ENCODE data around the gene GTPBP4.
"Not testable (repeated sequence)": the region's sequence is repeated elsewhere in the genome, so short reads cannot be mapped to it uniquely, and the experiment has no call there.

GTPBP4 gene

DNA sequence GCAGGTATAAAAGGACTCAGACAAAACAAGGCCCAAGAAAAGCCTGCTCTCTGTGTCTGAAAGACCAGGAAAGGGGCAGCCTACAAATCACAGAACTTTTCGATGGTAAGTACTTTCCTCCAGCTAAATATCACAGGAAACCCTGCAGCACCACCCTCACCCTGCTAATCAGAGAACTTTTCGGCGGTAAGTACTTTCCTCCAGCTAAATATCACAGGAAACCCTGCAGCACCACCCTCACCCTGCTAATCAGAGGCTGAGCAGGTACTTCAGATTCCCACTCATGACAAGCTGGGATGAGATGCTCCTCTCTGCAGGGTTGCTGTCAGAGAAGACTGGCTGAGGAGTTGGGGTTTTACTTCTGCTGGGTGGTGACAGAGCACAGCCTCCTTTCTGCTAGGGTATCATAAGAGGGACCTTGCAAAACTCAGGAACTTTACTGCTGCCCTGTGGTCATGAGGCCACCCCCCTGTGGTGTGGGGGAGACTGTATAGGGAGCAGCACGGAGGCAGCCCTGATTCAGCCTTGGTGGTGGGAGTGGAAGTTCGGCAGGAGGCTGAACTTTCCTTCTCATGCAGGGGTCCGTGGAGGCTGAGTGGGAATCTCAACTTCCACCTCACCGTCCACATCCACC lies 75.1 kb downstream of the GTPBP4 start:
- DNase-seq, result no peak

DNA sequence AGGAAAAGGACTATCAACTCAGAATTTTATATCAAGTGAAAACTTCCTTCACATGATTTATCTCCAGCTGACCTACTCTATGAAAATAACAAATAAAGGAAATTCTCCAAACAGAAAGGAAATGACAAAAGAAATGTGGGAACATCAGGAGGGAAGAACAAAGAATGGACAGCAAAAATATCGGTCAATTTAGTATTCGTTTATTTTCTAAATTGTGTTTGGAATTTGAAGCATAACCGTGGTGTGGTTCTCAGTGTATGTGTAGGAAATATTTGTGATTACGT lies 76.7 kb downstream of the GTPBP4 start:
- no peak for DNase-seq

DNA sequence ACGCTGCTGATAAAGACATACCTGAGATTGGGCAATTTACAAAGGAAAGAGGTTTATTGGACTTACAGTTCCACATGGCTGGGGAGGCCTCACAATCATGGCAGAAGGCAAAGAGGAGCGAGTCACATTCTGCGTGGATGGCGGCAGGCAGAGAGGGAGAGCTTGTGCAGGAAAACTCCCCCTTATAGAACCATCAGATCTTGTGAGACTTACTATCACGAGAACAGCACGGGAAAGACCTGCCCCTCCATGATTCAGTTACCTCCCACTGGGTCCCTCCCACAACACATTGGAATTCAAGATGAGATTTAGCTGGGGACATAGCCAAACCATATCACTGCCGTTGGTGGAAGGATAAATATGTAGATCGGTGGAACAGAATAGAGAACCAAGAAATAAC lies 78.5 kb downstream of the GTPBP4 start:
- DNase-seq, result not testable (repeated sequence)

DNA sequence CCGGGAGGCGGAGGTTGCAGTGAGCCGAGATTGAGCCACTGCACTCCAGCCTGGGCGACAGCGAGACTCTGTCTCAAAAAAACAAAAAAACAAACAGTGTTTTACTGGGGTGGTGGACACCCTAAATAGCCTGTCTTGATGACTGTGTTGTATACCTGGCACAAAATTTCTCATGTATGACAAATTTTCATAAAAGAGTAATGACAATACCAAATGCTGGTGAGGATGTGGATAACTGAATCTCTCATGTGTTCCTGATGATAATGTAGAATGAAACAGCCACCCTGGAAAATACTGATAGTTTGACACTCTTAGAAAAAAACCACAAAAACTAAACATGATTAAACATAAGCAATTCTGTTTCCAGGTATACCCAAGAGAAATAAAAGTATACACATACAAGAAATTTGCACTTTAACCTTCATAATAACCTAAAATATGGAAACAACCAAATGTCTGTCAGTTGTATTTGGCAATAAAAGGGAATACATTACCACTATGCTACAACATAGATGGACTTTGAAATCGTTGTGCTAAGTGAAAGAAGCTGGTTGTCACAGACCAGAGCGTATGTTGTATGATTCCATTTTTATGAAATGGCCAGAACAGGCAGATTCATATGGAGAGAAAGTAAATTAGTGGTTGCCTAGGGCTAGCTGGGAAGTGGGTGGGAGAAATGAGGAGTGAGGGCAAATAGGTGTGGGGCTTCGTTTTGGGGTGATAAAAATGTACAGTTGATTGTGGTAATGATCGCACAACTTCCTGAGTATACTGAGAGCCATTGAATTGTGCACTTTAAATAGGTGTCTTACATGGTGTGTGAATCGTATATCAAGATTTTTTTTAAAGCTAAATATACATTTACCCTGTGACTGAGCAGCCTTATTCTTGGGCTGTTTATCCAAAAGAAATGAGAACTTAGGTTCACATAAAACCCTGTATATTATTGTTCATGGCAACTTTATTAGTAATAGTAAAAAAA lies 80.4 kb downstream of the GTPBP4 start:
- no peak for DNase-seq
